Right lobe of liver (tissue), 6 donors: ENCODE results near the gene KCND3. TPM values are rescaled to one million over a fixed set of nuclear protein-coding genes. Genes with fewer than 3 reads are reported as not detected.

Experiments used
- ATAC-seq, 4 donors: fragments of 200-7000 bp; cut with Tn5 transposase; one replicate each; pipeline ENCODE4 v1.9.1; 2020; ENCODE audit warnings: mild to moderate bottlenecking in 4 of 4, moderate library complexity in 4 of 4
- DNase-seq, 3 donors: peaks; one replicate each; pipeline ENCODE4 v3.0.0-alpha.2; 2020
- H3K27ac ChIP-seq, 3 donors: fragments of 200-600 bp; one replicate each; pipeline ENCODE4 v1.8.0; 2022
- H3K27me3 ChIP-seq, 2 donors: fragments of 200-600 bp; one replicate each; pipeline ENCODE4 v1.8.0; 2022
- H3K36me3 ChIP-seq, 4 donors: fragments of 200-600 bp; sonication (generic) in 1 of 4; one replicate each; pipeline versions ENCODE4 v1.5.1 to v1.8.0; 2017 to 2022; ENCODE audit warnings: control low read depth in 1 of 4
- H3K4me1 ChIP-seq, 4 donors: fragments of 200-600 bp; sonication (generic) in 1 of 4; one replicate each; pipeline versions ENCODE4 v1.5.1 to v1.8.0; 2017 to 2022; ENCODE audit warnings: control low read depth in 1 of 4
- H3K4me3 ChIP-seq, 3 donors: fragments of 200-600 bp; one replicate each; pipeline ENCODE4 v1.8.0; 2022
- H3K9me3 ChIP-seq, 4 donors: fragments of 200-600 bp; sonication (generic) in 1 of 4; one replicate each; pipeline versions ENCODE4 v1.5.1 to v1.8.0; 2017 to 2022; ENCODE audit warnings: control low read depth in 1 of 4
- CTCF ChIP-seq, 4 donors: fragments of 200-600 bp in 3 of 4; fragments of 450-650 bp in 1 of 4; IDR thresholded peaks; one replicate each; pipeline versions ENCODE4 v1.5.1 to v1.8.0; 2016 to 2022; ENCODE audit warnings: antibody characterized with exemption in 4 of 4, mild to moderate bottlenecking in 2 of 4
- POLR2A ChIP-seq: fragments of 450-650 bp; IDR thresholded peaks from one replicate; pipeline ENCODE4 v1.6.1; 2017; ENCODE audit warnings: antibody characterized with exemption, mild to moderate bottlenecking
- WGBS: methylation state at CpG from one replicate; pipeline ENCODE4 v1.1.6; 2018; ENCODE audit warnings: low coverage, low lambda C conversion rate; ENCODE audit not compliant: insufficient coverage; ENCODE audit errors: missing lambda C conversion rate; 5-methylcytosine and 5-hydroxymethylcytosine counted together
- intact Hi-C, 2 donors: fragments of 100-400 bp; cut with DNase I; formaldehyde crosslinking; loops; one replicate each; pipeline versions ENCODE4 v1.11.2 to v1.14.1; 2022
- total RNA-seq, 6 experiments: library from RNA; depleted of rRNA in 2 of 6; stranded (reverse); fragments of >200 nt in 2 of 6; fragmentation: NEBNext Ultra II Directional in 3 of 6; extraction: Animal tissue kit (Norgen Biotek cat#: 25700) in 3 of 6; gene quantifications; one replicate each; pipeline versions ENCODE4 v1.1.0 to v1.2.4, GENCODE V29; 2016 to 2023
- donor health status: DM: no; HTN: yes; CAD: no.
- donor health status: DM: no; HTN: no; CAD: no.
- donor health status: DM: no; HTN: no; CAD: no.
- donor health status: DM: no; HTN: yes; CAD: no.
- donor health status: DM: no; HTN: yes; CAD: no.

KCND3 gene
- total RNA-seq, 6 experiments from 2014 or later, result 8.1 to 25.5 (median 16.2) TPM

DNA sequence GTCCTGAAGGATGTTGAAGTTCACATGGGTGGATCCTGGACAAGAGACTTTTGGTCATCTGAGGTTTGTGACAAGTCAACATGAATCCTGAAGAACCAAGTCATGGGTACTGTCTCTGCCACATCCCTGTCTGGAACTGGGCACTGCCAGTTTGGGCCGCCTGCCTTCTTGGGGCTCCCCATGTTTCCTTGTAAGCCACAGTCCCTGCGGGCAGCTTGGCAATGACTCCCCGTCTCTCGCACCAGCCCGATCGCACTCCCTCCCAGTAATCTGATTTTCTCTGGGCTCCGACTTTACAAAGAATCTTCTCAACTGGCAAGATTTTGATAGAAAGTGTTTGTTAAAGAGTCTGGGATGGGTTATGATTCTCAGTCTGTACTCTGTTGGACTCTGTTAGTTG is 153.4 kb downstream of the KCND3 start:
- Histone ChIP-seq H3K4me1 (no peaks in the 10 kb centered on the region), H3K27ac (no peak overlapping the region), H3K4me3 (no peak overlapping the region), H3K36me3 (no peaks in the 10 kb centered on the region), H3K27me3 (no peaks in the 10 kb centered on the region), H3K9me3 (no peaks in the 10 kb centered on the region)
- intact Hi-C loops, result no loop called here
- ATAC-seq (no peak), DNase-seq (no peak)
- TF ChIP-seq POLR2A (no peak), CTCF (IDR thresholded peaks at IDR 0.05) (no peak)
- 100% methylated on average over 1 of the region's 7 CpGs for WGBS

GRCh38 chr1:111835514-111835913 is 154.0 kb downstream of the KCND3 start:
- Histone ChIP-seq H3K9me3 (no peaks in the 10 kb centered on the region), H3K4me3 (no peak overlapping the region), H3K4me1 (no peaks in the 10 kb centered on the region), H3K36me3 (no peaks in the 10 kb centered on the region), H3K27ac (no peak overlapping the region), H3K27me3 (no peaks in the 10 kb centered on the region)
- 83% methylated on average over 3 of the region's 3 CpGs for WGBS
- ATAC-seq (no peak), DNase-seq (no peak)
- intact Hi-C loops, result no loop called here
- TF ChIP-seq CTCF (IDR thresholded peaks at IDR 0.05), result no peak
- no peak for TF ChIP-seq POLR2A

DNA sequence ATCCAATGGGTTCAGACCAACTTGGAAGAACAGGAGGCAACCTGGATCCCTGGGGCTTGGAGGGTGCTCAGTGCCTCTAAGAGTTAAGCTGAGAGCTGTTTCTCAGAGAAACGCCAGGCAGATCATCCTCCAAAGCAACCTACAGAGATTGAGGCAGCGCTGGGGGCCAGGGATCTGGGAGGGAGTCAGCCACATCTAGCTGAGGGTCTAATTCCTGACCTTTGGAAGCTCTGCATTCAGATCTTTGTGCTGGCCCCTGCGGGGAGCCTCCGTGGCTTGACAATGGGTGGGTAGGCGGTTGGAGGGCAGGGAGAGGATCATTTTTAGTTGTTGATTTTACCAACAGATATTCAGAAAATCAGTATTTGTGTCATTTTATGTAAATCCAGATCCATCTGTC is 154.5 kb downstream of the KCND3 start:
- TF ChIP-seq CTCF (IDR thresholded peaks at IDR 0.05) (no peak), POLR2A (no peak)

GRCh38 chr1:111833334-111833733 is 156.1 kb downstream of the KCND3 start:
- 82% methylated on average over 4 of the region's 4 CpGs for WGBS
- H3K4me1 ChIP-seq, result no peaks in the 10 kb centered on the region
- H3K36me3 ChIP-seq, result no peaks in the 10 kb centered on the region

More for the DNA sequence above, 154.5 kb downstream of the KCND3 start:
- Histone ChIP-seq H3K4me3 (no peak overlapping the region), H3K27ac (no peak overlapping the region), H3K27me3 (no peaks in the 10 kb centered on the region), H3K9me3 (no peaks in the 10 kb centered on the region), H3K4me1 (no peaks in the 10 kb centered on the region), H3K36me3 (no peaks in the 10 kb centered on the region)
- DNase-seq (no peak), ATAC-seq (no peak)
- intact Hi-C loops, result no loop called here
- WGBS, result 58% methylated on average over 2 of the region's 5 CpGs

More at GRCh38 chr1:111833334-111833733, 156.1 kb downstream of the KCND3 start:
- DNase-seq, result no peak
- no peak for ATAC-seq
- intact Hi-C loops, result no loop called here
- Histone ChIP-seq H3K9me3 (no peaks in the 10 kb centered on the region), H3K27me3 (no peaks in the 10 kb centered on the region), H3K27ac (no peak overlapping the region), H3K4me3 (no peak overlapping the region)
- TF ChIP-seq POLR2A (no peak), CTCF (IDR thresholded peaks at IDR 0.05) (no peak)
